Measurements from ENCODE around the gene EVX2.
A peak's percentile ranks its signal among the peaks of the same experiment; 100 is the strongest.

EVX2 gene

DNA sequence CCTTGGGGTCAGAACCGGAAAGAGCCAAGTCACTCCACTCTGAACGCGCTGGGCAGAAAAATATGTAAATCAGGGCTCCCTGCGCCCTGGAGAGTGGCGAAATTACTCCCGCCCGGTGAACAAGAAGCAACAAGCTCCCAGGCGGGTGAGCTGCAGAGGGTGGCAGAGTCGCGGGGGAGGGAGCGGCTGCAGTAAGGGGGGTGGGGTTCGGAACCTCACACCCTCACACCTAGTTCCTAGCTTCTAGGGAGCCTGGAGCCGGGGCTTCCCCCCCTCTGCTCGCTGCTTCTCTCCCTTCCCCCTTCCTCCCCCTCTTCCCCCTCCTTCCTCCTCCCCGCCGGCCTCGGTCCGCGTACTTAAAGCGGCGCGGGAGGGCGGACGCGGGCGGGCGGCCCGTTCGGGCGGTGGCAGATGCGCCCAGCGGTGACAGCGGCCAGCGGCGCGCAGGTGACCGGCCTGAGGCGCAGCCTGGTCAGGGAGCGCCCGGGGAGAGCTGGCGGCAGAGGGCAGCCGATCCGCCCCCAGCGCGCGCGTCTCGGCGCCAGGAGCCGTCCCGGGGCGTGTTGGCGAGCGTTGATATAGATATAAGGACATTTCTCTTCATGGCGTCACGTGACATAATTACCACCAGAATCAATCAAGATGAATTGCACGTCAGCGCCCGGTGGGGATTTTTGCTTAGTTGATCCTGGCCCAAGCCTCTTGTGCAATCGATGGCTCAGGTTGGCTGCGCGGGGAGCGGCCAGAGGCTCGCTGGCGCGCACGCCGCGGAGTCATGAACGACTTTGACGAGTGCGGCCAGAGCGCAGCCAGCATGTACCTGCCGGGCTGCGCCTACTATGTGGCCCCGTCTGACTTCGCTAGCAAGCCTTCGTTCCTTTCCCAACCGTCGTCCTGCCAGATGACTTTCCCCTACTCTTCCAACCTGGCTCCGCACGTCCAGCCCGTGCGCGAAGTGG lies 23.1 kb upstream of the EVX2 start, which contains the start of gene HOXD11:
Gene HOXD11, plus strand, starts transcription at position 700 of the 959 bp plus-strand sequence. Its CDS starts 76 bp downstream, at position 776.
- DNase-seq, result peak; percentile 61 to 96 (median 91)

DNA sequence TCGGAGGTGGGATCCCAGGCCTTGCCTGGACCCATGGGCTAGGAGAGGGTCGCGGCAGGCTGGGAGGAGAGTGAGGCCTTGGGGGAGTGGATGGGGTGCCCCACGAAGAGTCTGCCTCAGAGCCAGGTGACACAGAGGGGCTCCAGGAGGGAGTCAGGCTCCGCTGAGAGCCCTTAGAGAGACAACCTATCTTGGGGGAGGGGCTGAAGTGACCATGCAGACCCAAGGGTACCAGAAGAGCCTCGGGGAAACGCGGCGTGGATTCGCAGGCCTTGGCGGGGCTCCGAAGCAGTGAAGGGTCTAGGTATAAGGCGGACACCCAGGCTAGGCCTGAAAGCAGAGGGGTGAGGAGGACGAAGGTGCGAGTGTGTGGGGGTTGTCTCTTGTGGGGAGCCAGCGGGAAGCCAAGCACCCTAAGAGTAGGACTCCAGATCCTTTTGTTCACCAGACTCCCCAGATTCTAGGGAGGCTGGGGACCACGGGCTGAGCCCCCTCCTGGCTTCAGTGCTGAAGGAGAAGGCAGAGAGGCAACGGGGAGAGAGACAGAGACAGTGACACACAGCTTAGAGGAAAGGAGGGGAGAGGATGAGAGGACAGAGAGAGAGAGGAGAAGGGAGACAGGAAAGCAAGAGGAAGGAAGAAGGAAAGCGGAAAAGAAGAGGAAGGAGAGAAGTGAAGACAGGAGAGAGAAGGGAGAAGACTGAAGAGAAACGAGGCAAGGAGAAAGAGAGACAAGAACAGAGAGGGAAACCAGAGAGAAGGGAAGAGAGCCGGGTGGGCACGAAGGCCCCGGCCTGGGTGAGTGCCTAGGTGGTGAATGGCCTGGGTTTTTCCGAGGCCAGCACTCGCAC lies 22.2 kb upstream of the EVX2 start:
- no peak for DNase-seq

DNA sequence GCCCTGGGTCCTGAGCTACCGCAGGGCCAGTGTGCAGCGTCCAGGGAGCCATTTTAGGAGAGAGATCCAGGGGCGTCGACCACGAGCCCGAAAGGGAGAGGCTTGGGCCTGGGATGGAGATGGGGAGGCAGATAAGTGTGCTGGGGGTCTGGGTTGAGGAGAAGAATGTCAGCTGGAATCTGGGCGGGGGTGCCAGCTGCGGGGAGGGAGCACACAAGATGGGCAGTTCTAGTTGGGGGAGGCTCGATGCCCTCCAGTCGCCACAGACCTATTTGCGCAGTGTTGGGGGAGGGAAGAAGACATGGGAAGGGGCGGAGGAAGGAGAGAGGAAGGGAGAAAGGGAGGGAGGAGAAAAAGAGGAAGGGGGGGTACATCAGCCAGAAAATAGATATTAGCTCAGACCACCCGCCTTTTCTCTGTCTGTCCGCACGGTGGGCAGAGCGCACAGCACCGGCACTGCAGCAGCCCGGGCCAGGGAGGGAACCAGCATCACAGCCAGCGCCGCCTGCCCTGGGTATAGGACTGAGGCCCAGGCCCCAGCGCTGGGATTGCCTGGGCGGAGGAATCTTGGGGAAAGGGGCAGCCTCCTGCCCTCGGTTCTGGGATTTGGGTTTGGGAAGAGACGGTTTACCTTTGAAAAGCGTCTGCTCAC lies 21.4 kb upstream of the EVX2 start:
- no peak for DNase-seq

DNA sequence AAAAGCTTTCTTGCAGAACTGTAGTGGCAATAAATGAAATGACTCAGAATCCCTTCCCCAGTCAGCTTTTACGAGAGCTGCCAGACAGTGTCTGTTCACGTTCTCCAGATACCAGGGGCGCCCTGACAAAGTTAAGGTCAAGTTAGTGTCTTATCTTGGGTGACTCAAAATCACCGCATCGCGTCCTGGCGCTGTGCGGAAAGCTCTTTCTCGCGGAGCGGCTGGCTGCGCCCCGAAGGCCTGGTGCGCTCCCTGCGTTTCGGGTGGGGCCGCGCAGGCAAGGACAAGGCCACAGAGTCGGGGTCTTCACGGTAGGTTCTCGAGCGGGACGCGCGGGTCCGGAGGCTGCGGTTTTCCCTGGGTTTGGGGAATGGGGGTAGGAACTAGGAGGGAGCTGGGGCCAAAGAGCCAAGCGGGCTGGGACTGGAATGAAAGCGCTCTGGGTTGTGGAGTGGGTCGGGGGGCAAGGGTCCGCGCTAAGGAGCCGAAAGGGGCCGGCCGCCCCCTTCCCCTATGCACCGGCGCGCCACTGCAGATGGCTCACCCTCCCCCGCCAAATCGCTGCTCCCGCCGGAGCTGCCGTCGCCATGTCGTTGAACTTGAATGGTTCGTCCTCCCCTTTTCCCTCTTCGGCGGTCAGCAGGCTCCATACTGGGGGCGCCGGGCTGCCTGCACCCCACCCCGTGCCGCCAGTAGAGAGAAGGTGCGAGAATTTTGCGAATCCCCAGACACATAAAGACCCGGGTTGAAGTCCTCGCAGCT lies 20.7 kb upstream of the EVX2 start:
- no peak for DNase-seq

DNA sequence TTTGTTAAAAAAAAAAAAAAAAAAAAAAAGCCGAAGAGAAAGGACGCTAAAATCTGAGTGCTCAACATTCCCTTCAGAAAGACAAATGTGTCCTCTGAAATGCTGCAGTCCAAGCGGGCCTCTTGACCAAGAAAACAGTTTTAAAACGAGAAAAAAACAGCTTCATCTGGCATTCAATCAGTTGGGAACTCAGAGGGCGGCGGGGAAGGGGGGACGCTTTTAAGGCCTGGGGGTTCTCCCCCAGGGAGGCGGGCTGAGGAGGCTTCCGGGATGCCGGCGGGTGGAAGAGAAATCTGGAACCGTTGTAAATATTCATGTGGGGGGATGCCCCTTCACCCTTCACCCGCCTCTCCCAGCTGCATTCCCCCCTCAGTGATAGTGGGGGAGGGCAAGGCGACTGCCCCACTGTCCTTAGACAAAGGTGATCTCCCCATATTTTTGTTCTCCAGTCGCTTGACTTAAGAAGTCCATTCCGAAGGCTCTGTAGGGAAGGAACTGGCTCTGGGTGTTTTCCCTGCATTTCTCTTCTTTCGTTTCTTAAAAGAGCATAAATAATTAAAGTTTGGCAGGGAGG lies 20.1 kb upstream of the EVX2 start:
- no peak for DNase-seq

DNA sequence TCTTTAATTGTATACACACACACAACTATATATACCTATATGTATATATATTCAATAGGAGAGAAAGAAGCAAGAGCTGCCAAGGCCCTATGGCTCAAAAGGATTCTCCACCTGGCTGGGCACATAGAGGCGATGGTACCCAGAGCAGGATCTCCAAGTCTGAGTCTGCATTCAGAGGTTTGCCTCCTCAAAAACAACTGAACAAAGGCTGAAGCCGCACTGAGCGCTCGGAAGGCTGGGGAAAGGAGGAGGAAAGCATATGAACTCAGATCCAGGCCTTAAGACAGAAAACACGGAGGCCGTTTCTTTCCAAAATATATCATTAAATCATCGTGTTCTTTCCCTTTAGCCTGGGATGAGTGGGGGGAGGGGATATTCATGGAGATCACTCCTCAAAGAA lies 19.4 kb upstream of the EVX2 start:
- no peak for DNase-seq

DNA sequence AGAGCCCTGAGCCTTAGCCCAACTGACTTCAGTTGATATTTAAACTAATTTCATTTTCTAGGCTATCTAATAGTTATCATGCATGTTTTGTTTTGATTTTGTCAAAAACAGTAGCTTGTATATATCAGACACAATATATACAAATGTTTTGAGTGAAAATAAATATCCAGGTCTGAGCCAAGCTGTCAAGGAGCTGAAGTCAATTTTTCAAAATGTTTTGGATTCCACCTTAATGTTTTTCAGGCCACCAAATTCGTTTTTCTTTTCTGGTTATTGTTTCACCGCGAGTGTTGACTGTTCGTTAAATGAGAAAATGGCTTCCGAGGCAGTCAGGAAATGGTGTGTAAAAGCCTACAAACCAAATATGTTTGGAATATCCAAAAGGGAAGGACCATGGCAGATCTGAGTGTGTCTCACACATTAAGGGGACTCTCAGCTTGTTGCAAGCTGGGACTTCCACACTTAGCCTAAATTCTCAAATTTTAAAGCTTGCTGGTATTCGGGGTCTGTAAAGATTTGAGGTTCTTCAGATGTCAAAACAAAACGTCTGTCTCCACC lies 18.6 kb upstream of the EVX2 start:
- DNase-seq, result no peak

DNA sequence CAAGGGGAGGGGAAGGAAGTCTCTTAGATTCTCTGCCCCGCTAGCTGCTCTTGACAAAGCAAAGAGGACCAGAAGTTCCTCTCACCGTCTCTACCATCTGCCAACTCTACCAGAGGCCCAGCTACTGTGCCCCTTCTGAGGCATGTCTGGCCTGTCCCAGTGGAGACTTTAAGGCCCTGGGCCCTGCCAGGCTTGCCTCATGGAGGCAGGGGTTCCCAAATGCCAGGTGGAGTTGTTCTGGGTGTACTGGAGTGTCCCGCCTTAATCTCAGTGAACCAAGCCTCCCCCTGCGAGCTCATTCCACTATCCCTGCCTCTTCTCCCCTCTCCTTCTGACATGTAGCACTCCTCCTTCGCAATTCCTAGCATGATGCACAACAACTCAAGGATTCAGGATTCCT lies 18.1 kb upstream of the EVX2 start:
- DNase-seq, result no peak

DNA sequence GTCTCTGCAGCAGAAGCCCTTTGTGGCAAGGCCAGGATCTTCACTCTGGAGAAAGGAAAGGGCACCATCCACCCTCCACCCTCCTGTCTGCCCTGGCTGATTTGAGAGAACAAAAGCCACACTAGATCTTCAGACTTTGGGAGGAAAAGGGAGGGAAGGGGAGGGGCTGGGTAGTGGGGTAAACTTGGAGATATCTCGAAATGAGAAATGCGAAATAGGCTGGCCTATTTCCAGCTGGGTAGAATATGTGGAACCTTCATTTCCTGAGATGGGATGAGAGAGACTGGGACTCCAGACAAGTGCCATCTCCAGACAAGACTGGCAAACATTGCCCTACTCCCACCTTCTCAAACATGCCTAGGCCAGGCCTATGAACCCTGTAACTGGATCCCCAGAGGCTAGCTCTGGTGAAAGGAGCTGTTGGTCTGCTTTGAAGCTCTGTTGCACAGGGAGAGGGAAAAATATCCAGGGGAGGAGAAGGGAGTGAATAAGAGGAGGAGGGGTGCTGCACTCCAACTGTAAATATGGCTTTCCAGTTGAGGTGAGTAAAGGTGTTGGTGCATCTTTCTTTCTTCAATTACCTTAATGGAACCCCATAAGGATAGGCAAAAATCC lies 17.6 kb upstream of the EVX2 start:
- DNase-seq, result no peak

DNA sequence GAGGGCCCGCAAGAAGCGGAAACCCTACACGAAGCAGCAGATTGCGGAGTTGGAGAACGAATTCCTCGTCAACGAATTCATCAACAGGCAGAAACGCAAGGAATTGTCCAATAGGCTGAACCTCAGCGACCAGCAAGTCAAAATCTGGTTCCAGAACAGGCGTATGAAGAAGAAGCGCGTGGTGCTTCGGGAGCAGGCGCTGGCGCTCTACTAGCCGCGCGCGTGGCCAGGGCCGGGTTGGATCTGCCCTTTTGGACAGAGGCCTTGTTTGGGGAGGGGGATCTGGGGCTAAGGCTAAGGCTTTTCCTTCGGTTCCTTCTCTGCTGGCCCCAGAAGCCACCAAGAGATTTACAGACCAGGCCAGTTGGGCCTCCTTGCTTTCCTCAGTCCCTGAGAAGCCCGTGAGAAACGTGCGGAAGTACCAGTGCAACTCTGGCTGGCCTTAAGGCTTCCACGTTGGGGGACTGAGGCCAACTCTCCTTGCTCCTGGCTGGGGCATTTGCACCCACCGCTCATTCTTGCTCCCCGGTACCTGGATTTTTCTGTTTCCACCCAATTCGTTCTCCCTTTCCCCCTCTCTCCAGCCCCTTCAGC lies 16.9 kb upstream of the EVX2 start:
- DNase-seq, result no peak

DNA sequence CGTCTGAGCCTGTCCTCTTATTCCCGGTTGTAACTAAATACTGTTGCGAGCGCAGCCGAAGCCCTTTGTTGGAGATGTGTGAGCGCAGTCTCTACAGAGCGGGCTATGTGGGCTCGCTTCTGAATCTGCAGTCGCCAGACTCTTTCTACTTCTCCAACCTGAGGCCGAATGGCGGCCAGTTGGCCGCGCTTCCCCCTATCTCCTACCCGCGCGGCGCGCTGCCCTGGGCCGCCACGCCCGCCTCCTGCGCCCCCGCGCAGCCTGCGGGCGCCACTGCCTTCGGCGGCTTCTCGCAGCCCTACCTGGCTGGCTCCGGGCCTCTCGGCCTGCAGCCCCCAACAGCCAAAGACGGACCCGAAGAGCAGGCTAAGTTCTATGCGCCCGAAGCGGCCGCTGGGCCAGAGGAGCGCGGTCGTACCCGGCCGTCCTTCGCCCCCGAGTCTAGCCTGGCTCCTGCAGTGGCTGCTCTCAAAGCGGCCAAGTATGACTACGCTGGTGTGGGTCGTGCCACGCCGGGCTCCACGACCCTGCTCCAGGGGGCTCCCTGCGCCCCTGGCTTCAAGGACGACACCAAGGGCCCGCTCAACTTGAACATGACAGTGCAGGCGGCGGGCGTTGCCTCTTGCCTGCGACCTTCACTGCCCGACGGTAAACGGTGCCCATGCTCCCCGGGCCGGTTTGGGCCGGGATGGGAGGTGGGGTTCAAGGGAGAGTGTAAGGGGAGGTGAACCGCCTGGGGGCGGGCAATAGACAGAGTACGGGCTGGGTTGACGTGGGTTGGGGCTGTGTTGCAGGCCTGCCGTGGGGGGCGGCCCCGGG lies 16.2 kb upstream of the EVX2 start, which contains the start of gene HOXD12:
Gene HOXD12, plus strand, starts transcription at position 68 of the 819 bp plus-strand sequence. Its CDS starts 7 bp downstream, at position 75.
- DNase-seq, result no peak

DNA sequence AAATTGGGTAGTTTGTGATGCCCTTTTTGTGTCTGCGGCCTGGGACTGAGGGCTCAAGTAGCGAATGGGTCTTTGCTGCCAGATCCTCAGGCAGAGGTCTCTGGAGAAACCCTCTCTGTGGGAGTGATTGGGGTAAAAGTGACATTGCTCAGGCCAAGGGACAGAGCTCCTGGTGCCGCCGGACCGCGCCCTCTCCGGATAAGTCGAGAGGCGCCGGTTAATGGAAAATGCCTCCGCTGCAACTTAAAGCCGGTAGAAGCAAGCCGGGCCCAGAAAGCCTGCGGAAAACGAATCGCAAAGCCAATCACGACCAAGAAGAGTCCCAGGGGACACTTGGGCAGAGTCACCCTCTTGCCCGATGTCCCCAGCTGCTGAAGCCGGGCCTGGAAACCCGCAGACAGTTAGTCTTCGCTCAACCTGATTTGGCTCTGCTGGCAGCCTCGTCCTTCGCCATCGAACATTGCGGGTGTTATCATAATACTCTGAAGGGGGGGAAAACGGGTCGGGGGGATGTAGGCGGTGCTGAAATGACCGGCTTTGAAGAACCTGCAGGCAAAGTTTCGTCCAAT lies 15.5 kb upstream of the EVX2 start:
- DNase-seq, result no peak

DNA sequence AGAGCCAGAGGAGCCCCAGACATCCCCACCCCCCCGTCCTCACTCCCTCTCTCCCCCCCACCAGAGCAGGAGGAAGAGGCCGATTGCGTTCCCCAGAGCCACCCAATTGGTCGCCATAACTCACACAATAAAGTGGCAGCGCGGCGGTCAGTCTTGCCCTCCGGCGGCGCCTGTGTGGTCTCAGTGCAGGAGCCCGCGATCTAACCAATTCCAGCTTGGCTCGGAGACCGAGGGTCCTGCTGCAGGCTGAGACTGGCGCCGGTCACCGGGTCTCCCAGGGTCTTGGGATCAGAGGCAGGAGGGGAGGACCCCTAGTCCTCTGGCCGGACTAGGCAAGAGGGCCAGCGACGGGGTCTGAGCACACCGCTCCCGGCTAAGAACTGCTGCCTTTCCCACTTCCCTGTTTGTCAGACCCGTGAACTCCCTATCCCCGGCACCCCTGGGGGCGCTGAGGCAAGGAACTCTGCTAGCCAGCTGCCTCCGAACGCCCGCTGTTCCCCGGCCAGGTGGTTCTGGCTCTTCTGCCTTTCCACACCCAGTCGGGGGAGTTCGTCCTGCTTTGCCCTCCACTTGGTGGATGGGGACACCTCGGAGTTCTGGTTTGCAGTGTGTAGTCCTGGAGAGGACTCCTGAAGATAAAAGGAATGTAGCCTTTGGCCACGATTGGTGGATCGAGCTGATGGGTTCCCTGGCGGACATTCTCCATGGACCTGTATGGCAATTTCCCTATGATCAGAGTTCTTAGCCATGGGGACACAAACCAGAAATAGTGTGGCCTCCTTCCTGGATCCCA lies 14.8 kb upstream of the EVX2 start:
- peak in 2 of 3 experiments; percentile 80 to 87 for DNase-seq

DNA sequence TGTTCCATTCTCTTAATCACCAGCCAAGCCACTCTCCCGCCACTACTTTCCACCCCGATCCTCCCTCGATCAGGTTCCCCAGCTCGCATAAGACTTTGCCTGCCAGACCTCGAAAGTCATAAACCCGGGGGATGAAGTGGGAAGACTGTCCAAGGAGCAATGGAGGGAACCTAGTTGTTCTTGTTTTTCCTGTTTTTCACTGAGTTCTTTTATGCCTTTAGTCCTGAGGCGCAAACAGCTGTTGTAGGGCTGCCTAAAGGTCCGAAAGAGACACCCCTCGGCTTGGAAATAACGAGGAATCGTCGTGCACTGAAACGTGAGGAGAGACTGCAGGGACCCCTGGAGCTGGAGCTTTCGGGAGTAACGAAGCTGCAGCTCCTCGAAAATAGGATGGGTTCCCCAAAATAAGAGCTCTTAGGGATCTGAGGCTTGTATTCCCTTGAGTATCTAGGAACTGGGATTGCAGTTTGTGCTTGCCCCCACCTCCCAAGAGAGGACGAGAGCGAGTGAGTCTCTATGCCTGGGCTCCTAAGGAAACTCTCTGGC lies 14.1 kb upstream of the EVX2 start:
- peak in 1 of 3 experiments; percentile 83 for DNase-seq

DNA sequence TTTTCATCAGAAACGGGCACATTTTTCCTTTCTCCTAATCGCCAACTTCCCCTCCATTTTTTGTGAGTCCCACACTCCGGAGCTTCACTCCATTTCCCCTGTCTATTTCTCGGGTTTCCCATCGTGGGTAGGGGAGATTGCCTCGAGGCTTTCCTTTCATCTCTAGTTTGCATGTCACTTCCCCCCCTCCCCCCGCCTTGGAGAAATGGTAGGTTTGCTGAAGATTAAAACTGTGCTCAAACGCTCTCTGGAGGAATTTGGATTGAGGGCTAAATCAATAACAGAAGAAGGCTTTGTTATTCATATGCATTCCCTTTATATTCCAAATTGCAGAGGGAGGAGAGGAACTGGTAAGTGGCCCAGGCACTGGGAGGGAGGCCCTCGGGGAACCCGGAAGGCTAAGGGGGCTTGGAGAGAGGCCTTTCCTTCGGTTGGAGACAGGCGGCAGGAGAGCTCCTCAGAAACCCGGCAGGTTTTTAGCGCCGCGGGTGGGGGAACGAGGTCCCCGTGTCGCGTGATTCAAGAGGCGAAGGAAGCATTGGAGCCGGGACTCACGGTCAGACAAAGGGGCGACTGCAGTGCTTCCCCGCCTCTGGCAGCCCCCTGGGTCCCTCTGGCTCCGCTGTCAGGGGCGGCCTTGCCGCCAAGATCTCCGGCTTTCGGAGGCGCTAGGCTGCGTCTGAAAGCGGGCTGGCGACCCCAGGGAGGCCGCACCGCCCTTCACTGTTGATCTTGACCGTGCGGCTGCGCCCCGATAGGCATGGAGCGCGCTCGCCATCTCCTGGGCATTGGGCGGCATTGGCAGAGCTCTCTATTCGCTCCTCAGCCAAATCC lies 13.4 kb upstream of the EVX2 start:
- DNase-seq, result peak; percentile 74 to 95 (median 88)

DNA sequence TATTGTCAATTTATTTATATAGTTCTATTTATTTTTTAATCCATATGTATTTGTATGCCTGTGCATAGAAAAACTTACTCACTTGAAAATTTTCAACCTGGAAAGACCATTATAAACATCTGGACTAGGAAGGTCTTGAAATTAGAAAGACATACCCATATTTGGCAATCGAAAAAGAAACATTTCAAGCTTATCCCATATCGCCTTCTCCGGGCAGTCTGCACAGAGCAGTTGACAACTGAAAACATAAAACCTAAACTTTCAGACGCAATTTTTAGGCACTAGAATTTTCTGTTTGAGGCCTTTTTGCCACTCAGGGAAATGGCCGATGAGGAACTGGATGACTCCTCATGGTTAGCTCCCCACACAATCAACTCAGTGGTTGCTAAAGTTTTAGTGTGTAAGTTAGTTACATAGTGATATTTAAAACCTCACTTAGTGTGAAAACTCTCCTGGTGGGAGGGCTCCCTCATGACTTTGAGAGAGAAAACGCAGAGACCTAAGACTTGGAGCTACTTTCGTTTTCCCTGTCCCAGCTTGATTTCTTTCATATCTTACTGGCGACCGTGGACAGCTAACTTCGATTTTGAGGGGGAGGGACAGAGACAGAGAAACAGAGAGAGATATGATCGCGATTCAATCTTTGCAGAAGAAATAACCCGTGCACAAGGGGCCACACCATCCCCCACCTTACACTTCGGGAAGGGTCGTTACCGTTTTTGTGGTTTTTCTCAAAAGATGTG lies 12.7 kb upstream of the EVX2 start:
- DNase-seq, result no peak

All from NCI-H1417 (cell line).